Measurements from ENCODE around the gene THSD7A.

DNA sequence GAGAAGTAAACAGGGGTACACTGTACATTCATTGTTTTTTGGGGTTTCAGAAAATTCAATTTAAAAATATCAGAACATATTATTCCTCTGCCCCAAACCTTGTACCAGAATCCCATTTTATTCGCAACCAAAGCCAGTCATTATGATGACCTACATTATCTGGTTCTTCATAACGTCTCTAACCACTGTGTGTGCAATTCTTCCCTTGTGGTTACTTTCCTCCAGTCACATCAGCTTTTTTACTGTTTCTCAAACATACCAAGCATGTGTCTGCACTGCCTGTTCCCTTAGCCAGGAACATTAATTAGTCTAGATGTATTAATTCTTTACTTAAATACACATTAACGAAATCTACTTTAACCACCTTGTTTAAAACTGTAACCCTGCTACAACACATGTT lies 64.8 kb downstream of the THSD7A start:
- no peak for TF ChIP-seq CHD7 (IDR thresholded peaks at IDR 0.05; ENCODE audit: insufficient replicate concordance, low read length)
- TF ChIP-seq CTCF (IDR thresholded peaks at IDR 0.05; ENCODE audit: control extremely low read depth in 1 of 3, insufficient read depth in 1 of 3, low read depth in 1 of 3, low read length in 3 of 3) = no peak
- no peak for TF ChIP-seq FOSL1 (IDR thresholded peaks at IDR 0.05; ENCODE audit: insufficient read depth, low read depth, low read length)
- TF ChIP-seq CHD2 (IDR thresholded peaks at IDR 0.05; ENCODE audit: low read length) = no peak

All from H1 (cell line).